ENCODE measurements around the gene PLCB1.

DNA sequence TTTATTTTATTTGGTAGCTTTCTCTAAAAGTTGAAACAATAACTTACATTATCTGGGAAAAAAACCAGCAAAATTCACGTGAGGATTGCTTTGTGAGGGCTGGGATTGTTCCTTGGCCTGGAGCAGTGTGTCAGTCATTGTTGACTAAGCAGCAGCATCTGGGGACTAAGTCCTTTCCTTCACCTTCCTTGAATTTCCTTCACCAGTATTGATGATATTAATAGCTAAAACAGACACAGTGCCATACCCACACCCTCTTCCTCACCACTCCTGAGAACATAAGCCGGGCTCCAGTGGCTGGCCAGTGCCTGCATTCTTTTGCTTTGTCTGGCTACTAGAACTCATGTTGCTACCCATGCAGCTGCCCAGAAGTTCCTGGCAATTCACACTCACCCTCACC, 23.7 kb downstream of the PLCB1 start:
- TF ChIP-seq, protein P1, sequence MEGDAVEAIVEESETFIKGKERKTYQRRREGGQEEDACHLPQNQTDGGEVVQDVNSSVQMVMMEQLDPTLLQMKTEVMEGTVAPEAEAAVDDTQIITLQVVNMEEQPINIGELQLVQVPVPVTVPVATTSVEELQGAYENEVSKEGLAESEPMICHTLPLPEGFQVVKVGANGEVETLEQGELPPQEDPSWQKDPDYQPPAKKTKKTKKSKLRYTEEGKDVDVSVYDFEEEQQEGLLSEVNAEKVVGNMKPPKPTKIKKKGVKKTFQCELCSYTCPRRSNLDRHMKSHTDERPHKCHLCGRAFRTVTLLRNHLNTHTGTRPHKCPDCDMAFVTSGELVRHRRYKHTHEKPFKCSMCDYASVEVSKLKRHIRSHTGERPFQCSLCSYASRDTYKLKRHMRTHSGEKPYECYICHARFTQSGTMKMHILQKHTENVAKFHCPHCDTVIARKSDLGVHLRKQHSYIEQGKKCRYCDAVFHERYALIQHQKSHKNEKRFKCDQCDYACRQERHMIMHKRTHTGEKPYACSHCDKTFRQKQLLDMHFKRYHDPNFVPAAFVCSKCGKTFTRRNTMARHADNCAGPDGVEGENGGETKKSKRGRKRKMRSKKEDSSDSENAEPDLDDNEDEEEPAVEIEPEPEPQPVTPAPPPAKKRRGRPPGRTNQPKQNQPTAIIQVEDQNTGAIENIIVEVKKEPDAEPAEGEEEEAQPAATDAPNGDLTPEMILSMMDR (conservative IDR thresholded peaks at IDR 0.05) = no peak
- no peak for TF ChIP-seq ZFX (IDR thresholded peaks at IDR 0.05)
